NT2/D1 (cell line): ENCODE measurements around the gene ZNF260.

ENCODE experiments used
- SUZ12 ChIP-seq: IDR thresholded peaks from 2 replicates; pipeline ENCODE4 v1.6.1; 2011; ENCODE audit not compliant: insufficient read length, insufficient read depth; ENCODE audit errors: extremely low read depth
- YY1 ChIP-seq: IDR thresholded peaks from 2 replicates; pipeline ENCODE4 v1.6.1; 2011; ENCODE audit not compliant: insufficient read length, insufficient read depth
- ZNF274 ChIP-seq: IDR thresholded peaks from 2 replicates; pipeline ENCODE4 v1.6.1; 2011; ENCODE audit warnings: mild to moderate bottlenecking, low read depth, low read length

DNA sequence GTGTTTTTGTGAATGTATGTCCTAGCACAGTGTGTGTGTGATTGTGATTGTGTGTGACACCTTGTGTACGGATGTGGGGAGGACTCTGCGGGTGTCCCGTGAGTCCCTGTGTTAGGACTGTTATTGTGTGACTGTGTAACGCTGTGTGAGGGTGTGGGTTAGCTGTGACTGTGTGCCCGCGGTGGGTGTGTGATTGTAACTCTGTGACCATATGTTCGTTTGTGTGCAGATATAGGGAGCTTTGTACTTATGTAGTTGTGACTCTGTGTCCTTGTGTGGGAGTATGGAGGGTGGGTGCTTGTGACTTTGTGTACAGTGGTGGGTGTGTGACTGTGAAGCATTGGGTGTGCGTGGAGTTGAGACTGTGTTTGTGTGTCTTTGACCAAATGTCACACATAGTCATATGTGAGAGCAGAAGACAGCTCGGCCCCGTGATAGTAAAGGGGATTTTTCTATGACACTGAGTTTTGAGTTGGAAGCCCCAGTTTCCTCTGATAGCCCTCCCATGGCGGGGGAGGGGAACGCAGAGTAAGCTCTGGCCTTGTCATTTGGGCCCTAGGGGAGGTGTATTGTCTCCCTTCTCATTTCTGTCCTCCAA lies 949 bp upstream of the ZNF260 start:
- no peak for TF ChIP-seq YY1
- TF ChIP-seq ZNF274, result no peak
- TF ChIP-seq SUZ12, result no peak
